AG10803 (cell line): ENCODE measurements around the gene GUCY1B1.

ENCODE experiments used
- DNase-seq: peaks from one replicate; pipeline ENCODE4 v3.0.0; 2010; ENCODE audit warnings: low read depth
- H3K4me3 ChIP-seq: 2 replicates; pipeline ENCODE4 v1.5.1; 2011; ENCODE audit warnings: mild to moderate bottlenecking, low read length, control low read depth
- CTCF ChIP-seq: conservative IDR thresholded peaks from 2 replicates; pipeline ENCODE4 v1.5.1; 2011; ENCODE audit warnings: mild to moderate bottlenecking, low read length, control low read depth, inconsistent platforms

The GUCY1B1 gene

GRCh38 chr4:155853189-155853588, 94.4 kb downstream of the GUCY1B1 start:
- H3K4me3 ChIP-seq = no peak overlapping the region
- no peak for DNase-seq
- TF ChIP-seq CTCF = no peak

- TF ChIP-seq CTCF = no peak
- no peak overlapping the region for H3K4me3 ChIP-seq
- DNase-seq = peak; percentile 43
Observed at GRCh38 chr4:155854582-155855226, 95.9 kb downstream of the GUCY1B1 start.

- no peak for DNase-seq
Observed at GRCh38 chr4:155855897-155856296, 97.1 kb downstream of the GUCY1B1 start.

More at GRCh38 chr4:155855897-155856296, 97.1 kb downstream of the GUCY1B1 start:
- TF ChIP-seq CTCF = no peak
- no peak overlapping the region for H3K4me3 ChIP-seq
